Psoas muscle (tissue), 8 donors: ENCODE results near the gene BANK1. TPM values are rescaled to one million over a fixed set of nuclear protein-coding genes. Genes with fewer than 3 reads are reported as not detected.

Experiments used
- ATAC-seq, 4 donors: fragments of 200-7000 bp; cut with Tn5 transposase; one replicate each; pipeline ENCODE4 v1.9.1; 2020; ENCODE audit warnings: moderate library complexity in 3 of 4, mild to moderate bottlenecking in 2 of 4
- DNase-seq, 2 donors: peaks; one replicate each; pipeline ENCODE4 v3.0.0-alpha.2; 2020
- H3K27ac ChIP-seq: fragments of 200-600 bp; one replicate; pipeline ENCODE4 v1.8.0; 2022
- H3K27me3 ChIP-seq, 3 donors: fragments of 200-600 bp in 1 of 3; one replicate each; pipeline versions ENCODE4 v1.6.1 to v1.8.0; 2013 to 2022; ENCODE audit warnings: low read length in 2 of 3, mild to moderate bottlenecking in 2 of 3, moderate library complexity in 1 of 3; ENCODE audit not compliant: insufficient read depth in 3 of 3
- H3K36me3 ChIP-seq, 2 donors: fragments of 200-600 bp in 1 of 2; one replicate each; pipeline versions ENCODE4 v1.6.1 to v1.8.0; 2013 to 2022; ENCODE audit warnings: low read depth in 1 of 2, mild to moderate bottlenecking in 1 of 2, moderate library complexity in 1 of 2; ENCODE audit not compliant: insufficient read depth in 1 of 2
- H3K4me1 ChIP-seq: fragments of 200-600 bp; one replicate; pipeline ENCODE4 v1.8.0; 2022
- H3K4me3 ChIP-seq: fragments of 200-600 bp; one replicate; pipeline ENCODE4 v1.8.0; 2022; ENCODE audit warnings: mild to moderate bottlenecking
- H3K9me3 ChIP-seq: fragments of 200-600 bp; one replicate; pipeline ENCODE4 v1.8.0; 2022
- WGBS, 3 donors: extraction: QIAGEN DNeasy Blood & Tissue Kit; methylation state at CpG; one replicate each; pipeline versions ENCODE4 v1.1.6 to v1.1.7; 2013; 5-methylcytosine and 5-hydroxymethylcytosine counted together
- intact Hi-C, 2 donors: fragments of 100-400 bp; cut with DNase I; formaldehyde crosslinking; loops; one replicate each; pipeline versions ENCODE4 v1.11.0 to v1.14.2; 2022
- polyA plus RNA-seq, 3 donors: library from polyadenylated mRNA; stranded (reverse); fragments of 200-250 nt; gene quantifications; one replicate each; pipeline ENCODE4 v1.2.3, GENCODE V29; 2013
- total RNA-seq, 4 donors: library from RNA; stranded (reverse); fragmentation: NEBNext Ultra II Directional in 2 of 4; extraction: Animal tissue kit (Norgen Biotek cat#: 25700) in 2 of 4; gene quantifications; one replicate each; pipeline versions ENCODE4 v1.2.1 to v1.2.4, GENCODE V29; 2021 to 2023
- TF ChIP-seq, protein P1 (sequence below): fragments of 200-600 bp; IDR thresholded peaks from one replicate; pipeline ENCODE4 v1.8.0; 2022; ENCODE audit warnings: antibody characterized with exemption
- donor health status: healthy with polysubstance abuse.
- donor health status: DM: no; HTN: no; CAD: no; lungs with moderate emphysema.
- donor health status: Bipolar disorder and iron deficiency.
- donor health status: healthy.
- donor health status: DM: yes; HTN: yes; CAD: no.
- donor health status: DM: no; HTN: no; CAD: no.
- donor health status: DM: no; HTN: no; CAD: no.
- donor health status: DM: yes; HTN: yes; CAD: no.

Gene BANK1
- total and polyA plus RNA-seq, 7 donors = 0.07 to 0.55 (median 0.17) TPM

DNA sequence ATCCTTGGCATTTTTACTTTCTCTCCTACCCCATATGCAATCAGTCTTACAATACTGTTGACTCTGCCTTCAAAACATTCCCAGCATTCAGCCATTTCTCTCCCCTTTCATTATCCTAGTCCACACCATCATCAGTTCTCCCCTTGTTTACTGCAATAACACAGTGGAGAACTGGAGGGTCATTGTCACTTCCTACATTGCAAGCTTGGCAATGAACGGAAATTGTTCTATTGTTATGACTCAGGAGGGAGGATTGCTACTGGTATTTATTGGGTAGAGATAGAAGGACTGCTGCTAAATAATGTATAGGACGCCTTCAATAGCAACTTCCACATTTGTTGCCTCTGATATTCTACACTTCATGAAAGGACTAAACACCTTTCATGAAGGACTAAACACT lies 231.8 kb downstream of the BANK1 start:
- Histone ChIP-seq H3K4me3 (no peak overlapping the region), H3K9me3 (no peaks in the 10 kb centered on the region), H3K27me3 (no peaks in the 10 kb centered on the region), H3K4me1 (no peaks in the 10 kb centered on the region), H3K27ac (no peak overlapping the region), H3K36me3 (no peaks in the 10 kb centered on the region)
- 86 to 89% (median 88%) methylated on average over 2 of the region's 2 CpGs for WGBS, 3 donors
- TF ChIP-seq, protein P1, sequence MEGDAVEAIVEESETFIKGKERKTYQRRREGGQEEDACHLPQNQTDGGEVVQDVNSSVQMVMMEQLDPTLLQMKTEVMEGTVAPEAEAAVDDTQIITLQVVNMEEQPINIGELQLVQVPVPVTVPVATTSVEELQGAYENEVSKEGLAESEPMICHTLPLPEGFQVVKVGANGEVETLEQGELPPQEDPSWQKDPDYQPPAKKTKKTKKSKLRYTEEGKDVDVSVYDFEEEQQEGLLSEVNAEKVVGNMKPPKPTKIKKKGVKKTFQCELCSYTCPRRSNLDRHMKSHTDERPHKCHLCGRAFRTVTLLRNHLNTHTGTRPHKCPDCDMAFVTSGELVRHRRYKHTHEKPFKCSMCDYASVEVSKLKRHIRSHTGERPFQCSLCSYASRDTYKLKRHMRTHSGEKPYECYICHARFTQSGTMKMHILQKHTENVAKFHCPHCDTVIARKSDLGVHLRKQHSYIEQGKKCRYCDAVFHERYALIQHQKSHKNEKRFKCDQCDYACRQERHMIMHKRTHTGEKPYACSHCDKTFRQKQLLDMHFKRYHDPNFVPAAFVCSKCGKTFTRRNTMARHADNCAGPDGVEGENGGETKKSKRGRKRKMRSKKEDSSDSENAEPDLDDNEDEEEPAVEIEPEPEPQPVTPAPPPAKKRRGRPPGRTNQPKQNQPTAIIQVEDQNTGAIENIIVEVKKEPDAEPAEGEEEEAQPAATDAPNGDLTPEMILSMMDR = no peak
- DNase-seq (no peak), ATAC-seq (no peak)
- intact Hi-C loops = no loop called here

GRCh38 chr4:102027961-102028360 lies 237.4 kb downstream of the BANK1 start:
- TF ChIP-seq, protein P1 = no peak
- Histone ChIP-seq H3K36me3 (no peaks in the 10 kb centered on the region), H3K9me3 (no peaks in the 10 kb centered on the region), H3K27me3 (no peaks in the 10 kb centered on the region), H3K4me1 (no peaks in the 10 kb centered on the region), H3K27ac (no peak overlapping the region), H3K4me3 (no peak overlapping the region)
- no peak for ATAC-seq
- 85 to 90% (median 88%) methylated on average over 4 of the region's 4 CpGs for WGBS, 3 donors
- DNase-seq = no peak
- intact Hi-C loops = no loop called here

DNA sequence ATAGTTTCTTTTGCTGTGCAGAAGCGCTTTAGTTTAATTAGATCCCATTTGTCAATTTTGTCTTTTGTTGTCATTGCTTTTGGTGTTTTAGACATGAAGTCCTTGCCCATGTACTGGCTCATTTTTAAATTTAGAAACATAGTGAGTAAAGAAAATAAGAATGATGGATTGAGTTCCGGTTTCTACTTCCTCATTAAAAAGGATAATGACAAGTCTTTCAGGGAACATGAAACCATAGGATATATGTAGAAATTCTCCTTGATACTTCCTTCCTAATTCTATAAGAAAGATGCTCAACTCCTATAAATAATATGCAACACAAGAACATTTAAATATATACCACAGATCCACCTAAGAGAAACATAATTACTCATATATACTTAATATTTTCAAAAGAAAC lies 240.9 kb downstream of the BANK1 start:
- Histone ChIP-seq H3K4me3 (no peak overlapping the region), H3K4me1 (no peaks in the 10 kb centered on the region), H3K36me3 (no peaks in the 10 kb centered on the region), H3K9me3 (no peaks in the 10 kb centered on the region), H3K27me3 (no peaks in the 10 kb centered on the region), H3K27ac (no peak overlapping the region)
- 89 to 94% (median 91%) methylated on average over 2 of the region's 2 CpGs for WGBS, 3 donors
- TF ChIP-seq, protein P1 = no peak
- intact Hi-C loops = no loop called here
- no peak for DNase-seq
- ATAC-seq = no peak

- TF ChIP-seq, protein P1 = no peak
Observed at GRCh38 chr4:102036016-102036415, 245.5 kb downstream of the BANK1 start.

DNA sequence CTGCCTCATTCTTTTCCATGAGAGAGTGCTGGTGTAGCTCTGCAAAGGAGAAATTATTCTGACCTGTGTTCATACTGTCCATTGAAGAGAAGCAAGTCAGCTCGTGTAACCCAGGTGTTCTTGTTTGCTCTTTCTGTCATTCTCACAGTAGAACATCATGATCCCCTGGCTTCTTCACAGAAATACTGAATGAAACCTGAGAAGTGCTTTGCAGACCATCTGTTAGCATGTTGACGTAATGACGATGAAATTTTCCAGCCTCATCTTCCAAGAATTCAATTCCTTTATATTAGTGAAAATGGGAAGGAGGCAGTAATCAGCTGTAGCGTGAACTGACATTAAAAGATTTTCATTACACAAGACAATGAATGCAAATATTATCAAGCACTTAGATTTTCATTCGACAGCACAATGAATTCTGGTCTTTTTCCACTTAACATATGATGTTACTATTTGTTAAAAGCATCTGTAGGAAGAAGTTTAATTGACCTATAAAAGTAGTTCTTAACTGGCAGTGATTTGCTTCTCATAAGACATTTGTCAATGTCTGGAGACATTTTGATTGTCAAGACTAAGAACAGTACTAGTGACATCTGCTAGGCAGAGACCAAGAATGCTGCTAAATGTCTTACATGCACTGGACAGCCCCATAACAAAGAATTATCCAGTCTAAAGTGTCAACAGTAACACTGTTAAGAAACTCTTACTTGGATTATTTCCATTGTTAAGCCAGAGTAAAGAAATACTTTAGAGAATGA lies 246.3 kb downstream of the BANK1 start:
- TF ChIP-seq, protein P1 = no peak
- WGBS, 3 donors = 21 to 28% (median 24%) methylated on average over 5 of the region's 5 CpGs
- no peak for DNase-seq
- Histone ChIP-seq H3K9me3 (no peaks in the 10 kb centered on the region), H3K36me3 (no peaks in the 10 kb centered on the region), H3K4me3 (no peak overlapping the region), H3K27me3 (no peaks in the 10 kb centered on the region), H3K4me1 (no peaks in the 10 kb centered on the region), H3K27ac (no peak overlapping the region)
- intact Hi-C loops = no loop called here
- ATAC-seq = no peak

More at GRCh38 chr4:102036016-102036415, 245.5 kb downstream of the BANK1 start:
- no peak for ATAC-seq
- no peak for DNase-seq
- no peaks in the 10 kb centered on the region for H3K4me1 ChIP-seq
- H3K4me3 ChIP-seq = no peak overlapping the region
- H3K9me3 ChIP-seq = no peaks in the 10 kb centered on the region
- no peaks in the 10 kb centered on the region for H3K36me3 ChIP-seq
- no peaks in the 10 kb centered on the region for H3K27me3 ChIP-seq
- H3K27ac ChIP-seq = no peak overlapping the region
- intact Hi-C loops = no loop called here
- WGBS, 3 donors = 78 to 86% (median 85%) methylated on average over 1 of the region's 1 CpG
